Skin of body (tissue), 2 donors: ENCODE results near the gene RTP3. TPM values are rescaled to one million over a fixed set of nuclear protein-coding genes. Genes with fewer than 3 reads are reported as not detected.
"Not testable (repeated sequence)": the region's sequence is repeated elsewhere in the genome, so short reads cannot be mapped to it uniquely, and the experiment has no call there.

Experiments
- DNase-seq: peaks from one replicate; lab custom pipeline; 2025; lab: John Stamatoyannopoulos, UW
- total RNA-seq: library from RNA; depleted of rRNA; stranded (reverse); fragments of >200 nt; gene quantifications from one replicate; pipeline ENCODE4 v1.2.3, GENCODE V29; 2014

Gene RTP3
- total RNA-seq, 1 donor from 2014 or later = not detected

DNA sequence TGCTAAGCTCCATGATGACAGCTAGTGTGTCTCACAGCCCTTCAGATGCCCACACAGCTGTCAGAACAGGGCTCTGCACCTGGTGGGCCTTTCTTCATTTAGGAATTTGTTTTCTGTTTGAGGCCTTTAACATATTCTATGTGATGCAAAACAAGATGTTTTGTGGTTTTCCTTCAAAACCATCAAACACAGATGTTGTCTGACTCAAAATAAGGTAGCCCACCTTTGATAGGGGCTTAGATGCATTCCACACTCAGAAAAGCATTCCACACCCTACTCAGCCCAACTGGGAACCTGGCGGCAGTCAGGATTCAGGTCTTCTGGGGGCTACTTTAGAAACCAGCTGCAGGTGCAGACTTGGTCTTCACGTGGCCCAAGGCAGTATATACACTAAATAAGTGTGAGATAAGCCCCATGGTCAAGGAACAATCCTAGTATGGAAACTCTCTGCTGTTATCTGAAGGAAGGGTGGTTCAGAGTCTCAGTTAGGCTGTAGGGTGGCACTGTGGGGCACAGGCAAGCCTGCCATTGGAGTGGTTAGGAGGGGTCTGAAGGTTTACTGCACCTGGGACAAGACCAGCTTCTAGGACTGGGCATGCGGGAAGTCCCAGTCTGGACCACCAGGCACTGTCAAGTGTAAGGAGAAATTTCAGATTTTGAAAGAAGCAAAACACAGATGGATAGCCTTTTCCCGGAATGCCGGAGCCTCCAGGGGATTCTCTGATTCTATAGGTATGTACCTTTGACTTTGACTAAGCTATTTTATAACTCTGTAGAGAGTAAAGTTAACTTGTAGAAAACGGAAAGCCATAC is 48.2 kb downstream of the RTP3 start:
- no peak for DNase-seq

DNA sequence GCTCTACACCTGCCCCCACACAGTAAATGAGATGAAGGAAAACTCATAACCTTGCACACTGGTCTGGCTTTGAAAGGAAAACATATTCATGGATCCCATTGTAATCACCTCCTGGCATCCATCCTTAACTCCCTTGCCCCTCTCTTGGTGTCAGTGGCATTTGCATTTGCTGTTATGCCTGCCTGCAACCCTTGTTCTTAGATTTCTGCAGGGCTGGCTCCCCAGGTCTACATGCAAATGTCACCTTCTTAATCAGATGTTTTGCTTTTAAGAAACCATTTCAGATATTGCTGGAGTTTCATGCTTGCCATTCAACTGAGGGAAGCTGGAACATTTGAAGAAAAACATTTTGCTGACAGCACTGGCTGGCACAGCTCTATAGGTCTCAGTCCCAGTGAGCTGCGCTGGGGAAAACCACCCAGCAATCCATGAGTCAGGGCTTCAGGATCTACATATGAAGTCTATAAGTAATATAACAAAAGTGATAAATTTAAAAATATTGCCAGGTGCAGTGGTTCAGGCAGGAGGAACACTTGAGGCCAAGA is 49.2 kb downstream of the RTP3 start:
- DNase-seq = no peak

DNA sequence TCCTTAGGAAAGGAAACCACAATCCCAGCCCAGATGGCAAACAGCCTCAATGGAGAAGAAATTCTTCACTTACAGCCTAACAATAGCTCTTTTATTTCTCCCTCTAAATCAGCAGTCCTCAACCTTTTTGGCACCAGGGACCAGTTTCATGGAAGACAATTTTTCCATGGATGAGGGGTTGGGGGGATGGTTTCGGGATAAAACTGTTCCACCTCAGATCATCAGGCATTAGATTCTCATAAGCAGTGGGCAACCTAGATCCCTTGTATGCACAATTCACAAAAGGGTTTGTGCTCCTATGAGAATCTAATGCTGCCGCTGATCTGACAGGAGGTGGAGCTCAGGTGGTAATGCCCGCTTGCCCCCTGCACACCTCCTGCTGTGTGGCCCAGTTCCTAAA is 50.8 kb downstream of the RTP3 start:
- DNase-seq = not testable (repeated sequence)

DNA sequence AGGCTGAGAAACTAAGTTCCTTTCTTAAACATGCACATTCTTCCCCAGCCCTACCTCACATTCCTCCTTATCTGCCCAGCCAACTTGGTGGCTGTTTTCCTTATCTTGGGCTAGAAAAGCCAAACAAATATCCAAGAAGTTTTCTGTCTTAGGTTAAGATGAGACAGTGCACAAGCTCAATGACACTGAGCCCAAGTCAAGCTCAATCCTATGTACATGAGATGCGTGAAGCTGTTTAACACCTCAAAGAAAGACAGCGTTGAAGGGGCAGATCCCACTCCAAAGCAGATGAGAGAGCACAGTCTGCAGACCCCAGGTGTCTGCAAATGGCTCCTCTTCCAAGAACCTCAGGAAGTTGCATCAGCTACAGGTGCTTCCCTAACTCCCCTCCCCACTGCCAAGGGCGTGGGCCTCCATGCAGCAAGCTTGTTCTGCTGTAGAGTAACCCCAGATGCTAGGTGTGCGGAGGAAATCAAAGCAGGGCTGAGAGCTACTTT is 51.7 kb downstream of the RTP3 start:
- no peak for DNase-seq

GRCh38 chr3:46549989-46550388 is 52.2 kb downstream of the RTP3 start:
- DNase-seq = no peak

Other genes with a start within 250 kb of the RTP3 start
- 2.9 TPM for gene CCR2, start 143.9 kb upstream of the RTP3 start, total RNA-seq
- gene CCR5, start 127.0 kb upstream of the RTP3 start, total RNA-seq = 0.10 TPM
- 1.2 TPM for gene CCRL2, start 90.7 kb upstream of the RTP3 start, total RNA-seq
- gene LTF, start 33.1 kb upstream of the RTP3 start, total RNA-seq = 60.7 TPM
- gene LRRC2, start 68.3 kb downstream of the RTP3 start, total RNA-seq = 2.8 TPM
- not detected for gene FAM240A, start 114.5 kb downstream of the RTP3 start, total RNA-seq
- 21.0 TPM for gene ALS2CL, start 195.7 kb downstream of the RTP3 start, total RNA-seq
- 0.30 TPM for gene TMIE, start 203.4 kb downstream of the RTP3 start, total RNA-seq
- gene PRSS50, start 219.9 kb downstream of the RTP3 start, total RNA-seq = 0.89 TPM